Fibroblast of pulmonary artery (primary cell): ENCODE results near the gene AXDND1.

ENCODE experiments used
- DNase-seq: peaks from one replicate; pipeline ENCODE4 v3.0.0-alpha.2; 2010; ENCODE audit warnings: low read depth
- H3K4me3 ChIP-seq: replicated peaks from 2 replicates; pipeline ENCODE4 v1.5.1; 2011; ENCODE audit warnings: low read depth, mild to moderate bottlenecking, control low read depth, low read length, moderate library complexity
- CTCF ChIP-seq: IDR thresholded peaks from 2 replicates; pipeline ENCODE4 v1.5.1; 2011; ENCODE audit warnings: mild to moderate bottlenecking, control low read depth, low read length, inconsistent platforms; ENCODE audit errors: missing control alignments

AXDND1 gene

DNA sequence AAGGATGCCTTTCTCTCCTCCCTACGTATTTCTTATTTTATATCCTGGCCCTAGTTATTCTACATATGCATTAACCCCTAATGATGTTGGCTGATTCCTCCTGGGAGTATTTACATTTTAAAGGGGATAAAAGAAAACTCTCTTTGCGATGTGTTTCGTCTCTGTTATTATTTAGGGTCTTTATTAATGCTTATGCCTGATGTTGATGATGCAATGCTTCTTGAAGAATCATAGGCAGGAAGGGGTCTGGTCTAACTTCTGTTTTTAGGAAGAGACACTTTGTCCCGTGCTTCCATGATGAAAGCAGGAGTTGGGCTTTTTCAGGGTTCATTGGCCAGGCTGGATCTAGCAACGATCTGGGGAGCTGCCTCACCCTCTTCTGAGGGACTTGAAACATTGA is 210.7 kb downstream of the AXDND1 start:
- no peak overlapping the region for H3K4me3 ChIP-seq
- no peak for DNase-seq
- TF ChIP-seq CTCF: no peak

DNA sequence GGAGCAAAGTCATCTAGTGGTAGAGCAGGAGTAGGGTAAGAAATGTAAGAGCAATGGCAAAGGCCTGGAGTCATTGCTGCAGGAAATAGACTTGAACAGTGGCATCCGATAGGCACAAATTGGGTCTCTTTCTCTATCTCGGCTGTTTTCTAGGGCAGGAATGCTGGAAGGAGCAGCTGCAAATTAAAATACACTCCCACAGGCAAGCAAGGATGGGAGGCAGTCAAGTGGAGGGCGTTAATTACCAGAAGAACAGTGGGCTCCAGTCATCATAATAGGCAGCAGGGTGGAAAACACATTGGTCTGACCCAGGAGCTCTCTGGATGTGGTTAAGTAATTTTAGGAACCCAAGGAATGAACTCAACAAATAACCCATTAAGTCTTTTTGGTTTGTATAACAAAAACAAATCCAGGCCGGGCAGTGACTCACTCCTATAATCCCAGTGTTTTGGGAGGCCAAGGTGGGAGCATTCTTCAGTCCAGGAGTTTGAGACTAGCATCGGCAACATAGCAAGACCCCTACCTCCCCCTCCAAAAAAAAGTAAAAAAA is 218.1 kb downstream of the AXDND1 start:
- H3K4me3 ChIP-seq: no peak overlapping the region
- DNase-seq: no peak
- TF ChIP-seq CTCF: no peak

DNA sequence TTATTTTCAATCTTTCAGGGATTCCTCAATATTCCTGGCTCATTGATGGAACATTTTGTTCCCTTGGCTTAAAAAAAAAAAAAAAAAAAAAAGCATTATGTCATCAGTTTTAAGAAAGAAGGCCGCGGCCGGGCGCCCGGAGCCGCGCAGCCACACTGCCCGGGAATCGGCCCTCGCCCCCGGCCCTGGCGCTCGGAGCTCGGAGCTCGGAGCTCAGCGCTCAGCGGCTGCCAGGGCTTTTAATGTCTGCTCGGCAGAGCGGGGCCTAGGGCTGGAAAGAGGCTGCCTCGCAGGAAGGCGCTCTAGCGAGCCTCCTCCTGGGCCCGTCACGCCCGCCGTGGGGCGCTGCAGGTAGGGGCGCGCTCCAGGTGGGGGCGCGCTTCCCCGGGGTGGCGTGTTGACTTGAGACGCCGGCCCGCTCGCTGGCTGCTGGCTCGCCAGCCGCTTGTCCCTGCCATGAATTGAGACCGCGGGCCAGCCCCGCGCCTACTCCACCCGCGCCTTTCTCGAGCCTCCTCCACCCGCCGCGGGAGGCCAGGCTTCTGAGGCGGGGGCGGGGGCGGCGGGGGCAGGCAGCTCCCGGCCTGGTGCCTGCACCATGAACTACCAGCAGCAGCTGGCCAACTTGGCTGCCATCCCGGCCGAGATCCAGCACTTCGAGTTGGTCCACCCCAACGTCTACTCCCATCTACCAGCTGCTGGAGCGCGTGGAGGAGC is 220.5 kb downstream of the AXDND1 start:
- peak; percentile 47 for DNase-seq
- H3K4me3 ChIP-seq: peak overlapping the region; percentile 29
- TF ChIP-seq CTCF: peak; percentile 16

DNA sequence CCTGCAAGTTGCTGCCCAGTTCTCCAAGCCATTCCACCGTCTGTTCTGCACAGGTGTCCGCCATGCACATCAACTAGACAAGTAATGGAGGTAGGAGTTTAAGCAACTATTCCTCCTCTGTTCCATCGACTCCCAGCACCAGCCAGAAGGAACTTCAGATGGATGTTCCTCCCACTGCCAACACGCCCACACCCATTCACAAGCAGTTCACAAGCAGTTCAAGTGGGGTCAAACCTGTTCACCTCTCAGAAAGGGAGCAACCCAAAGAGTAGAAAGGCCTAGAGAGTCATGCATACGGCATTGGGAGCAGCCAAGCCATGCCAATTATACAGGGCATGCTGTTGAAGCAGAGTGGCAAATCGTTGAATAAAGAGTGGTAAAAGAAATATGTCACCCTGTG is 221.6 kb downstream of the AXDND1 start:
- no peak for DNase-seq
- no peak for TF ChIP-seq CTCF
- no peak overlapping the region for H3K4me3 ChIP-seq

DNA sequence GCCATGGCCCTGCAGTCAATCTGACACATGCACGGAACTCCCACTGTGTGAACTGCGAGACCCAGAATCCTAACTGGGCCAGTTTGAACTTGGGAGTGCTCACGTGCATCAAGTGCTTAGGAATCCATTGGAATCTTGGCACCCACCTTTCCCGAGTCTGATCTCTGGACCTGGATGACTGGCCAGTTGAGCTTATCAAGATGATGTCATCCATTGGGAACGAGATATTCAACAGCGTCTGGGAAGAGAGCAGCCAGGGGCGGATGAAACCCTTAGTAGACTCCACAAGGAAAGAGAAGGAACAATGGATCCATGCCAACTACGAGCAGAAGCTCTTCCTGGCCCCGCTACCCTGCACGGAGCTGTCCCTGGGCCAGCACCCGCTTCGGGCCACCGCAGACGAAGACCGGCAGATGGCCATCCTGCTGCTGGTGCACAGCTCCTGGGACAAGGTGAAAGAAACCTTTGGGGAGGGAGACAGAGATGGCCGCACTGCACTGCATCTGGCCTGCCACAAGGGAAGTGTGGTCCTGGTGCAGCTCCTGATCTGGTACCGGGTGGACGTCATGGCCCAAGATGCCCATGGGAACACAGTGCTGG is 222.8 kb downstream of the AXDND1 start:
- H3K4me3 ChIP-seq: no peak overlapping the region
- DNase-seq: no peak
- no peak for TF ChIP-seq CTCF

- DNase-seq: no peak
- no peak overlapping the region for H3K4me3 ChIP-seq
- TF ChIP-seq CTCF: no peak
Observed at GRCh38 chr1:179589509-179589908, 223.7 kb downstream of the AXDND1 start.
